SKM-1 (cell line): Measurements from ENCODE around the gene MAPK12.

Source experiments
- DNase-seq: peaks from one replicate; lab custom pipeline; 2025; ENCODE audit not compliant: unreplicated experiment; lab: John Stamatoyannopoulos, UW

The MAPK12 gene

GRCh38 chr22:50253046-50253915 lies 8.2 kb downstream of the MAPK12 start:
- no peak for DNase-seq

- no peak for DNase-seq
These were observed 9.1 kb downstream of the MAPK12 start for GRCh38 chr22:50252082-50253045.

GRCh38 chr22:50251477-50252081 lies 9.9 kb downstream of the MAPK12 start:
- no peak for DNase-seq

- DNase-seq = peak; percentile 34
These were observed 10.7 kb downstream of the MAPK12 start, which contains the start of gene HDAC10 for GRCh38 chr22:50250555-50251476. TSS of gene HDAC10 (minus strand) at chr22:50251265. CDS start at chr22:50251032, 233 bp downstream.

DNA sequence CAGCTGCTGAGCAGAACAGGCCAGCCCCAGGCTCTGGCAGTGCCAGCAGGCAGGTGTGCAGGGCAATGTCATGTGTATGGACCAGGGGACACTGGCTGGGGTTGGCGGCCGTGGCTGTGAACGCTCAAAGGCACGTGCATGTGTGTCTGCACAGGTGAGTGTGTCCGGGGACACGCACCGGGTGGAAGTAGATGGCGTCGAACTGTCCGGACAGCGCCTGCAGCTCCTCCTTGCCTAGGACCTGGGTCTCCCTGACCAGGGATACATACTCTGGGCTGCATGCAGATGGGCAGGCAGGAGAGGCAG lies 11.3 kb downstream of the MAPK12 start:
- DNase-seq = no peak

GRCh38 chr22:50249341-50250248 lies 11.9 kb downstream of the MAPK12 start:
- DNase-seq = no peak

- DNase-seq = no peak
These were observed 13.0 kb downstream of the MAPK12 start for GRCh38 chr22:50248196-50249081.

DNA sequence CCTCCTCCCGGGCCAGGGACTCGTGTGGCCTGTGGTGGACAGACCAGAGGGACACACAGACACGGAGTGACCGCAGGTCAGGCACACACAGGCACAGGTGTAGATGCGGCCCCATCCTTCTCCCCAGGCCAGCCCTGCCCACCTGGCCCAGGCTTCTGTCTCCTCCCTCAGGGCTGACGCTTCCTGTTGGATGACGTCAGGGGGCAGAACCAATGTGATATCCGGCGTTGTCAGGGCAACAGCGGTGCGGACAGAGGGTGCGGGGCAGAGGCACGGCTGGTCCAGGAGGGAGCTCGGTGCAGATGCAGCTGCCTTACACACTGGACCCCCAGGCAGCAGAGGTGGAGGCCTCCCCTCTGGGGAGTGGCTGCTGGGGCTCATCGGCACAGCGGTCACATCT lies 13.7 kb downstream of the MAPK12 start:
- DNase-seq = no peak

DNA sequence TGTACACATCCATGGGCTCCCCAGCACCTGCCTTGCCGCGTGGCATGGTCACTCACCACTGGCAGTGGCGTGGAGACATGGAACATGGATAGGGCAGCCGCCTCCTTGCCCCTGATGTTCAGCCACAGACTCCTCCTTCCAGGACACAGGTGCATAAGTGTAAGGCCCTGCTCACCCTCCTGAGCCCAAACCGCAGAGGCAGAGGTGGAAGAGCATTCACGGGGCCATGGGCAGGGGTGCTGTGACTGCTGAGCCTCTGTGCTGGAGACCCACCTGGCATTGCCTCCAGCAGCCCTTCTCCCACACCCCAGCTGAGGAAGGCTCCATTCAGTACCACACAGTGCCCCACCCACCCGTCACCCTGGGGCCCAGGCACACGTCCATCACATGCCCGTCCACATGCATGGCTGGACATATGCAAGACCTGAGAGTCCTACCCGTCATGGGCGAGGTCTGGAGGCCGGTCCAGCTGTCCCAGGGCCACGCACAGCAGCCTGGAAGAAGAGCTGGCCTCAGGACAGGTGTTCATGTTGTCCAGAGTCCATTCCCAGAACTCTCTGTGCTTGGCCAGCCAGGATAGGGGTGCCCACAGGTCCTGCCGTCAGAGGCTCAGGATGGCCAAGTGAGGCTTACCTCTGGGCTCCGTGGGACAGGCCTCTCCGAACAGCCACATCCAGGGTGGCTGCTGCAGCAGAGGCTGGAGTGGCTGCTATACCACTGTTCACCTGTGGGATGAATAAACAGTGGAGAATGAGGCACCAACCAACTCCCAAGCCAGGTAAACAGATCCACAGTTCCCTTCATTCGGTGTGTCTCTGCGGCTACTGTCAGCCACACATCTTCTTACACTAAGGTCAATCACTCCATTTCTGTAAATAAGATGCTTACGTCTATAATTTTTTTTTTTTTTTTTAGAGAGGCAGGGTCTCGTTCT lies 15.0 kb downstream of the MAPK12 start:
- DNase-seq = no peak

GRCh38 chr22:50245214-50246072 lies 16.0 kb downstream of the MAPK12 start:
- DNase-seq = no peak

- peak; percentile 67 for DNase-seq
These were observed 16.9 kb downstream of the MAPK12 start, which contains the start of gene TUBGCP6 for GRCh38 chr22:50244420-50245213. TSS of gene TUBGCP6 (minus strand) at chr22:50245023. CDS start at chr22:50244459, 564 bp downstream.

DNA sequence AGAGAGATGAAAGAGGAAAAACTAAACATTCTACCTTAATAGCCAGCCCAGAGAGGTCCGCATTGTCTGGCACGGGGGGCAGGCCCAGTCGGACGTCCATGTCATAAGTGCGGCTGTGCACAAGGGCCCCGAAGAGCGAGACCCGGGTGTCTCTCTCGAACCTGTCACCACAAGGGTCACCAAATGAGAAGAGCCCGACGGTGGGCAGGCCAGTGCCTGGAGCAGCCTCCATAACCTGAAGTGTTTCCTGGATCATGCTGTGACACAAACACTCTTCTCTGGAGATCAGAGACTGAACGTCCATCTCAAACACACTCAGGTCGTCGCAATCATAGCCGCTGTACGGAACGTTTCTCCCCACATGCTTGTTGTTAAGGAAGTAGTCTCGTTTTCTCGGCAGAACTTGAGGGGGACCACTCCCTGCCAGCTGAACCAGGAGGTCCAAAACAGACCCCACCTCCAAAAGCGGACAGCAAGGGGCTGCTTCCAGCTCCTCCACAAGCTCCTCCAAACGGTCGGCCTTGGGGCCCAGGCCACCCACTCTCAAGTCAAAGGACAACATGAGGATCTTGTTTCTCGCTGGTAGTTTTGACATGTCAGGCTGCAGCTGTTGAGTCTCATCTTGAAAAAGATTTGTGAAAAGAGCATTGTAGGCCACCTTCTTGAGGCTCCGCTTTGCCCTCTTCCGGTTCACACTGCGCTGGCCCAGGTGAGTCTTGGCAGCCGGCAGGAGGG lies 17.6 kb downstream of the MAPK12 start:
- DNase-seq = no peak

DNA sequence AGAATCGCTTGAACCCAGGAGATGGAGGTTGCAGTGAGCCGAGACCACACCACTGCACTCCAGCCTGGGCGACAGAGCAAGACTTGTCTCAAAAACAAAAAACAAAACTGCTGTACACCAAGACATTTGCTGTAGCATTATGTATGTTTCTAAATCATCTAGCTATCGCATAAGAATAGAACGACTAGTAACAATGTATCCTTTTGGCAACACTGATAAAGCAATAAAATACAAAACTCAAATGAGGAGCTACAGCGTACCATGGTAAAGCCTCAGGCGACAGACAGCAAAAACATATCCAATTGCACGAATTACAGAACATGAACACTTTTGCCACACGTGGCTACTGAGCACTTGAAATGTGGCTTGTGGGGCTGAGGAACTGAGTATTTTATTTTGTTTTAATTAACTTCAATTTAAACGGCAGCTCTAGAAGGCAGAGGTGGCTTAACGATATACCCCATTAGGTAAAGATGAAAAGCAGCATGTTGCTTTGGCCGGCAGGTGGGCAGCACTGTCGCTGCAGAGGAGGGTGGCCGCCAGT lies 19.0 kb downstream of the MAPK12 start:
- no peak for DNase-seq

DNA sequence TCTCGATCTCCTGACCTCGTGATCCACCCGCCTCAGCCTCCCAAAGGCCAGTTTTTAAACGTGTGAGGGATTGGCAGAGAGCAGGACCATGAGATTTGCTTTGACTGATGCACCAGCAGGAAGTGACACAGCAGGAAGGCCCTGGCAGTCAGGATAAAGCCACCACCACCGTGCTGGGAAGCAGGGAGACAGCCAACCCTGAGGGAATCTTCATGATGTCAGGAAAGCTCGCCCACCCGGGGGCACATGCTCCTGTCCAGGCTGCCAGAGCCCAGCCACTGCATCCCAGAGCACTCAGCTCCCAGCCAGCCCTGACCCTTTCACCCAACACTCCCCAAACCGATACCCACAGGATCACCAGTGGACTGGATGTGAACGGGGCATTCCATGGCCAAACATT lies 22.7 kb downstream of the MAPK12 start:
- DNase-seq = no peak
